ENCODE data around the gene PHLDB2. TPM values are rescaled to one million over a fixed set of nuclear protein-coding genes. Genes with fewer than 3 reads are reported as not detected.

PHLDB2 gene
- total RNA-seq, 1 experiment from 2014 or later, result 13.2 TPM

GRCh38 chr3:111819927-111820326 lies 39.1 kb upstream of the PHLDB2 start:
- H2AK5ac ChIP-seq (ENCODE audit: insufficient read length, low read length), result no peak overlapping the region
- no peak overlapping the region for H2BK120ac ChIP-seq (ENCODE audit: low read depth, low read length, poor library complexity, severe bottlenecking)
- WGBS (ENCODE audit: extremely low coverage, insufficient read length, low lambda C conversion rate), result no CpG with 5 or more reads among the region's 5 CpGs
- H4K20me1 ChIP-seq (ENCODE audit: control insufficient read depth, insufficient read depth, insufficient read length), result no peaks in the 10 kb centered on the region
- no peaks in the 10 kb centered on the region for H3K23me2 ChIP-seq (ENCODE audit: insufficient read length, low read depth, low read length, poor library complexity, severe bottlenecking)
- H3K4me2 ChIP-seq (ENCODE audit: insufficient read depth, insufficient read length, low read length), result no peak overlapping the region
- H2BK15ac ChIP-seq (ENCODE audit: low read depth, low read length), result no peak overlapping the region
- H3K36me3 Mint-ChIP-seq (ENCODE audit: insufficient read depth in 1 of 3, low read depth in 3 of 3), result peaks cover 6 to 20% (median 10%) of the 10 kb centered on the region in 3 experiments
- no peak overlapping the region for H3K14ac ChIP-seq (ENCODE audit: insufficient read depth, low read length)
- no peak overlapping the region for H2BK20ac ChIP-seq (ENCODE audit: low read depth, low read length, poor library complexity, severe bottlenecking)
- no peak overlapping the region for H3K56ac ChIP-seq (ENCODE audit: insufficient read length, low read depth, low read length)
- no peak overlapping the region for H4K5ac ChIP-seq (ENCODE audit: insufficient read length, low read depth, low read length)
- H3K27ac Mint-ChIP-seq, result no peak overlapping the region
- no peak for TF ChIP-seq CTCF (conservative IDR thresholded peaks at IDR 0.05)
- H3K27me3 ChIP-seq (ENCODE audit: insufficient read depth, low read length), result no peaks in the 10 kb centered on the region
- no peaks in the 10 kb centered on the region for H3K4me1 ChIP-seq (ENCODE audit: insufficient read depth, low read length)
- peaks cover 13 to 19% of the 10 kb centered on the region in 2 experiments for H3K9me3 Mint-ChIP-seq
- no peaks in the 10 kb centered on the region for H3K9me3 ChIP-seq (ENCODE audit: control insufficient read depth, low read depth, low read length)
- no peak overlapping the region for H2BK5ac ChIP-seq (ENCODE audit: insufficient read length, low read length)
- H3K27me3 Mint-ChIP-seq (ENCODE audit: low read depth), result no peaks in the 10 kb centered on the region
- no peak overlapping the region for H3K27ac ChIP-seq (ENCODE audit: insufficient read length, low read depth, low read length)
- H4K91ac ChIP-seq (ENCODE audit: insufficient read length, low read depth, low read length), result no peak overlapping the region
- no peak overlapping the region for H3K4ac ChIP-seq (ENCODE audit: low read depth, low read length)
- no peak overlapping the region for H2BK12ac ChIP-seq (ENCODE audit: insufficient read length, low read depth, low read length)
- no peak overlapping the region for H2AFZ ChIP-seq (ENCODE audit: low read length)
- H3K4me3 Mint-ChIP-seq, result no peak overlapping the region
- no peaks in the 10 kb centered on the region for H3K4me1 Mint-ChIP-seq
- H3T11ph ChIP-seq (ENCODE audit: low read length), result no peak overlapping the region
- no peak for DNase-seq
- no peak overlapping the region for H3K18ac ChIP-seq (ENCODE audit: insufficient read length, low read depth, low read length)
- H3K9ac ChIP-seq (ENCODE audit: extremely low read depth, insufficient read length, low read length), result no peak overlapping the region
- 0 out of 2 replicates have a peak, but pooled peaks cover 2% of the 10 kb centered on the region for H3K79me2 ChIP-seq (ENCODE audit: insufficient read depth, low read length)
- H4K8ac ChIP-seq (replicated peaks; ENCODE audit: insufficient read length, low read depth, low read length), result no peak overlapping the region
- no peaks in the 10 kb centered on the region for H3K79me1 ChIP-seq (ENCODE audit: insufficient read depth, low read depth, low read length, poor library complexity, severe bottlenecking)
- no peak overlapping the region for H3K23ac ChIP-seq (ENCODE audit: insufficient read length, low read depth, low read length)

All from H9 (cell line).